Fibroblast of villous mesenchyme (primary cell): ENCODE data around the gene SLC24A3. TPM values are rescaled to one million over a fixed set of nuclear protein-coding genes. Genes with fewer than 3 reads are reported as not detected.

ENCODE experiments used
- DNase-seq: peaks from one replicate; pipeline ENCODE4 v3.0.0-alpha.2; 2010; ENCODE audit warnings: low read depth
- H3K4me3 ChIP-seq: 2 replicates; pipeline ENCODE4 v1.5.1; 2011; ENCODE audit warnings: low read depth, mild to moderate bottlenecking, low read length
- total RNA-seq: library from RNA; depleted of rRNA; stranded (reverse); fragments of >200 nt; gene quantifications from 2 replicates; pipeline ENCODE4 v1.2.3, GENCODE V29; 2012
- TF ChIP-seq, protein P1 (sequence below): IDR thresholded peaks from 2 replicates; pipeline ENCODE4 v1.5.1; 2012; ENCODE audit warnings: low read depth, mild to moderate bottlenecking, low read length; ENCODE audit not compliant: insufficient read depth

The SLC24A3 gene
- total RNA-seq, 1 donor: 0.86 TPM

DNA sequence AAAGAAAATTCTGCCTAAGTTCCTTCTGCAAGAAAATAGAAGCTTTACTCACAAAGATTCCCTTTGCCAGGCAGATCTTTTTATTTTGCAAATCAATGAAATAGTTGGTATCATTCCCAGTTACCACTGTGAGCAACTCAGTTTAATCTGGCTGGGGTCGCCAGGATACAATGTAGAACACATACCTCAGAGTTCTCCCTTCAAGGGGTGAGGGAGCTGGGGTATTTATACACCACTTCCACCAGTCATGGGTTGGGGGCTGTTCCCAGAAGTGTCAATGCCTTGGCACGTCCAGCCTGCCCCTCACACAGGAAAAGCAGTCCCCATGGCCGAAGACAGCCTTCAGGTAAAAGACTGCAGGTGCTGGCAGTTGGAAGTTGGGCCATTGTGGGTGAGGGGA is 86.2 kb downstream of the SLC24A3 start:
- no peak for DNase-seq
- H3K4me3 ChIP-seq: no peak overlapping the region
- TF ChIP-seq, protein P1, sequence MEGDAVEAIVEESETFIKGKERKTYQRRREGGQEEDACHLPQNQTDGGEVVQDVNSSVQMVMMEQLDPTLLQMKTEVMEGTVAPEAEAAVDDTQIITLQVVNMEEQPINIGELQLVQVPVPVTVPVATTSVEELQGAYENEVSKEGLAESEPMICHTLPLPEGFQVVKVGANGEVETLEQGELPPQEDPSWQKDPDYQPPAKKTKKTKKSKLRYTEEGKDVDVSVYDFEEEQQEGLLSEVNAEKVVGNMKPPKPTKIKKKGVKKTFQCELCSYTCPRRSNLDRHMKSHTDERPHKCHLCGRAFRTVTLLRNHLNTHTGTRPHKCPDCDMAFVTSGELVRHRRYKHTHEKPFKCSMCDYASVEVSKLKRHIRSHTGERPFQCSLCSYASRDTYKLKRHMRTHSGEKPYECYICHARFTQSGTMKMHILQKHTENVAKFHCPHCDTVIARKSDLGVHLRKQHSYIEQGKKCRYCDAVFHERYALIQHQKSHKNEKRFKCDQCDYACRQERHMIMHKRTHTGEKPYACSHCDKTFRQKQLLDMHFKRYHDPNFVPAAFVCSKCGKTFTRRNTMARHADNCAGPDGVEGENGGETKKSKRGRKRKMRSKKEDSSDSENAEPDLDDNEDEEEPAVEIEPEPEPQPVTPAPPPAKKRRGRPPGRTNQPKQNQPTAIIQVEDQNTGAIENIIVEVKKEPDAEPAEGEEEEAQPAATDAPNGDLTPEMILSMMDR: no peak

DNA sequence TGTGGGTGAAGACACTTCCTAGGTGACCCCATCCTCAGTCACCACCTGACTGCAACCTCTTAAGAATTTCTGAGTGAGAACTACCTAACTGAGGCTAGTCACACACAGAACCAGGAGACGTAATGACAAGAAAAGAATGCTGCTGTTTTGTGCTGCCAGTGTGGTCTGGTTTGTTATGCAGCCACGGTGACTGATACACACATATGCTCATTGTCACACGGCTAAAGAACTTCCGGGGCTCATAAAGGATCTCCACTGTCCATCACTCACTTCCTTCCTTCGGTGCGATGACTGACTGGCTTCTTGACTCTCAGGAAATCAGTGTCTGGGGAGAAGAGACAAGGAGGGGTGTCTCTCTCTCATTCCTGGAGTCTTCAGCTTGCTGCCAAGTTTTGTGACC is 88.0 kb downstream of the SLC24A3 start:
- no peak overlapping the region for H3K4me3 ChIP-seq
- TF ChIP-seq, protein P1: no peak
- no peak for DNase-seq

DNA sequence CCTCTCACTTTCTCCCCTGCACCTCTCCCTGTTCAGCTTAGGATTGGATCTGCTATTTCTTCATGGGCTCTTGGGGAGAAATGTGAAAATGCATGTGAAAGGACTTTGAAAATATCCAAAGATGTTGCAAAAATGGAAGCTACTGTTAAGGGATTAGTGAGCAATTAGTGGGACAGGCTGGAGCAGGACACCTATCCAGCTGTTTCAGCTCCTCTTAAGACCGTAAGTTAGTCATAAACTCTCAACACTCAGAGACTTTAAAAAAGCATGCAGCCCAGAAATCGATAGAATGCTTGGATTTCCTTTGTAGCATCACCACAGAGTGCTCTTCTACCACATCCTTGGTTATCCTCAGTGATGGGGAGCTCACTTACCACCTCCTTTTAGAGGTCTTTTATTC is 88.7 kb downstream of the SLC24A3 start:
- no peak for DNase-seq
- TF ChIP-seq, protein P1: no peak
- H3K4me3 ChIP-seq: no peak overlapping the region

DNA sequence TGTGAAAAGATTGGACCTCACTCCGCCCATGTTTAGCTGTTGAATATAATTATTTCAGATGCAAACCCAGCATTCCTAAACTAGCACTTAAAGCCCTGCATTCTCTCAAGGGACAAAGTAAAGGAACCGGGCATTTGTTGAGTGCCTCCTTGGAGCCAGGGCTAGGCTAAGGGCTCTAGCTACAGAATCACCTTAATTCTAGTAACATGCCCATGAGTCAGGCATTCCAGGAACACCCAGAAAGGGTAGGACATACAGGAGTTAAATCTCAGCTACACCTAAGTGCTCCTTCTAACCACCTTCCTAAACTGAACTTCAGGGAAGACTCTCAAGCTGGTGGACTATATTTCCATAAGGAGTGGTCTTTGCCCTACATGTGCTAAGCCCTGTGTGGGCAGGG is 89.4 kb downstream of the SLC24A3 start:
- no peak for DNase-seq
- no peak overlapping the region for H3K4me3 ChIP-seq
- TF ChIP-seq, protein P1: no peak

DNA sequence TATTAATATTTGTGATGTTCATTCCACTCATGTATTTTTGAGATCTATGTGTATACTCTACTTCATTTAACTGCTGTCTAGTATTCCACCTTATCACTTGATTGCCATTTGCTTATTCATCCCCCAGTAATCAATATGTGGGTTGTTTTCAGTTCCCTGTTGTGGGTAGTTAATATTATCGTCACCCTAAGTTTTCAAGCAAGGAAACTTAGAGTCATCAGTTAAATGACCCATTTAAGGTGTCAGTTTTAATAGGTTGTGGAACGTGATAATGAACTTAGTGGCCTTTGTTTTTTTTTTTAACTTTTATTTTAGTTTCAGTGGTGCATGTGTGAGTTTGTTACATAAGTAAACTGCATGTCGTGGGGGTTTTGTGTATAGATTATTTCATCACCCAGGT is 90.3 kb downstream of the SLC24A3 start:
- no peak overlapping the region for H3K4me3 ChIP-seq
- TF ChIP-seq, protein P1: no peak
- DNase-seq: no peak

DNA sequence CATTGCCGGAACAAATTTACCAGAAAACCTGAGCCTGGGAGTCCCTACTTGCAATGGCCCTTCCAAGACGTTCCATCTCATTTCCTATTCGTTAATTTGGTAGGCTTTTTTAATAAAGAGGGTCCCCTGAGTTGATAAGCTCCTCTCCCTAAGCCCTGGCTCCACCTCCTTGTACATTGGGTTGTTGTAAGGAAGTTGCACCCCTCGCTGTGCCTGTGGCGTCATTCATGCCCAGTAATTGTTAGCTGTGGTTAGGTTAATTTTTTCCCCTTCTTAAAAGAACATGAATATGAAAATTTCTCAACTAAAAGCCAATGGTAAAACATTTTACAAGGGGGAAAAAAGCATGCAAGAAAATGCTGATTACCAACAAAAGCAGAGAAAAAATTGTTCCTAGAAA is 91.9 kb downstream of the SLC24A3 start:
- H3K4me3 ChIP-seq: no peak overlapping the region
- TF ChIP-seq, protein P1: no peak
- DNase-seq: no peak

DNA sequence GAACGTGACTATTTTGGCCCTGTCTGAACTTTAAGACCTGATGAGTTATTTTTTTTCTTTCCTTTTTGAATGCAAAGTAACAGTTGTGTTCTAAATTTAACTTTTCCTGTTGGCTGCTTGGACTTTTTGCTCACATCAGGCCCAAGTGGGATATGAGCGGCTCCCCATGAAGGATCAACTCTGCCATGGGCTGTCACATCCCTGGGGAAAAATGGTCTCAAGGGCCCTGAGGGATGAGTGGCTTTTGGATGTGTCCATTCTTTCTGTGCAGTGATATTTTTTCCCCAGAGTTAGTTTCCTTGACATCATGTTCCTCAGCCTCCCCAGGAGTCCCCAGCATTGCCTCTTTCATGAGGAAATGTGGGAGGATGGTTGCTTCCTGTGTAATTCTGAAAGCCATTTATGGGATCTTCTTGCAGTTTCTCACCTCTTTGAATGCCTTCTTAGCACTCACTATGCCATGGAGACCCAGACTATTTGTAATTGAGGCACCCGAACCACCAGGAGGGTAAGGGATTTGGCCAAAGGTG is 92.5 kb downstream of the SLC24A3 start:
- TF ChIP-seq, protein P1: no peak

More for the DNA sequence above, 92.5 kb downstream of the SLC24A3 start:
- no peak overlapping the region for H3K4me3 ChIP-seq
- no peak for DNase-seq
